Transverse colon (tissue), 4 donors: Measurements from ENCODE around the gene B9D1. TPM values are rescaled to one million over a fixed set of nuclear protein-coding genes. Genes with fewer than 3 reads are reported as not detected.

Experiments used
- DNase-seq: peaks from one replicate; pipeline ENCODE4 v3.0.0-alpha.2; 2019
- H3K27ac ChIP-seq, 4 donors: fragments of 200-600 bp; sonication (generic); 2 replicates each; pipeline ENCODE4 v1.5.1; 2016 to 2018; ENCODE audit warnings: inconsistent platforms in 4 of 4
- H3K27me3 ChIP-seq: fragments of 200-600 bp; sonication (generic); 2 replicates; pipeline ENCODE4 v1.5.1; 2017; ENCODE audit warnings: inconsistent platforms
- H3K36me3 ChIP-seq, 4 donors: fragments of 200-600 bp; sonication (generic); 2 replicates each; pipeline ENCODE4 v1.5.1; 2017 to 2019; ENCODE audit warnings: inconsistent platforms in 4 of 4
- H3K4me1 ChIP-seq, 4 donors: fragments of 200-600 bp; sonication (generic); 2 replicates each; pipeline ENCODE4 v1.5.1; 2017 to 2020; ENCODE audit warnings: inconsistent platforms in 4 of 4
- H3K4me3 ChIP-seq, 4 donors: fragments of 200-600 bp; sonication (generic); 1 replicate in 1 of 4; 2 replicates in 3 of 4; pipeline versions ENCODE4 v1.5.1 to v1.6.1; 2017 to 2019; ENCODE audit warnings: inconsistent platforms in 4 of 4
- H3K9me3 ChIP-seq, 2 donors: fragments of 200-600 bp; sonication (generic); 2 replicates each; pipeline ENCODE4 v1.5.1; 2017 to 2019; ENCODE audit warnings: inconsistent platforms in 2 of 2
- CTCF ChIP-seq, 5 experiments: fragments of 200-600 bp in 3 of 5; fragments of 450-650 bp in 2 of 5; sonication (generic) in 3 of 5; IDR thresholded peaks; 1 replicate in 2 of 5; 2 replicates in 3 of 5; pipeline ENCODE4 v1.5.1; 2016 to 2017; ENCODE audit warnings: antibody characterized with exemption in 5 of 5, inconsistent platforms in 3 of 5, mild to moderate bottlenecking in 2 of 5, moderate library complexity in 1 of 5
- EP300 ChIP-seq: sonication (generic); formaldehyde crosslinking; IDR thresholded peaks from one replicate; pipeline ENCODE4 v1.6.1; 2017; ENCODE audit warnings: antibody characterized with exemption, low read depth
- POLR2A ChIP-seq: fragments of 450-650 bp; IDR thresholded peaks from one replicate; pipeline ENCODE4 v1.6.1; 2016; ENCODE audit warnings: antibody characterized with exemption, mild to moderate bottlenecking, moderate library complexity
- POLR2AphosphoS5 ChIP-seq, 3 donors: sonication (generic); formaldehyde crosslinking; IDR thresholded peaks; one replicate each; pipeline ENCODE4 v1.6.1; 2016; ENCODE audit warnings: antibody characterized with exemption in 3 of 3
- WGBS, 2 donors: methylation state at CpG; one replicate each; pipeline ENCODE4 v1.1.5; 2018; ENCODE audit warnings: low coverage in 1 of 2; 5-methylcytosine and 5-hydroxymethylcytosine counted together
- in situ Hi-C, 4 donors: fragments of 200-750 bp; cut with MboI; loops; one replicate each; pipeline versions ENCODE4 v1.15.0 to v1.15.1; 2017; ENCODE audit warnings: low sequenced_read_pairs in 3 of 4, low pct_ligation_motif_present in 1 of 4, low pct_unique_long_range_greater_than_20kb in 1 of 4
- intact Hi-C: fragments of 100-400 bp; cut with DNase I; formaldehyde crosslinking; loops from one replicate; pipeline ENCODE4 v1.15.1; 2023; ENCODE audit warnings: low total_unique reads
- total RNA-seq, 4 donors: library from RNA; depleted of rRNA; stranded (reverse); fragments of >200 nt; gene quantifications; one replicate each; pipeline ENCODE4 v1.1.0, GENCODE V29; 2016

The B9D1 gene
- total RNA-seq, 4 donors from 2014 or later, result 6.0 to 17.6 (median 9.5) TPM

DNA sequence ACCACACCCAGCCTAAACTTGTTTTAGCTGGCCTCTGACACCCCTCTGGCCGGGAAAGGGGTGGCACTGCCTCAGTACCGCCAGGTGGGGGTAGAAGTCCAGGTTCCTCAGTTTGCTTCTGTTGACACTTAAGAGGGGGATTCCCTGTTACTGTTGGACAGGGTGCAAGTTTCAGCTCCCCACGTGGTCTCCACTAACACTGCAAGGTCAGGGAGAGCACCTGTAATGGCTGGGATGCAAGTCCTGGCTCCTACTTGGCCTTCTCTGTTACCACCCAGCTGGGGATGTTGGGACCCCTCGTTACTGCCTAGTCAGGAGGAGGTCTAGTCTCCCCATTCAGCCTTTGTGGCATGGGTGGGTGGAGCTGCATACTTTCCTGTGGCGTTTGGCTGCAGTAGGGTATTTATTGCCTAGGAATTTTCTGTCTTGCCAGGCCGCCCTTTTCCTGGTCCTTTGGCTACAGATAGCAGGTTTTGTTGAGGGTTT lies 35.1 kb upstream of the B9D1 start:
- in situ Hi-C loops (no loop called here), intact Hi-C loops (no loop called here)
- TF ChIP-seq CTCF (IDR thresholded peaks at IDR 0.05) (peak in 4 of 5 experiments; percentile 30 to 74 (median 42)), EP300 (no peak)
- DNase-seq, result peak; percentile 57
- H3K4me3 ChIP-seq, result no peak overlapping the region
- peak overlapping the region; percentile 78 to 90 (median 84) for H3K27ac ChIP-seq
- peaks cover 27 to 54% (median 36%) of the 10 kb centered on the region in 4 donors for H3K4me1 ChIP-seq
- no peaks in the 10 kb centered on the region for H3K9me3 ChIP-seq
- H3K36me3 ChIP-seq, result no peaks in the 10 kb centered on the region
- WGBS, 2 donors, result 37% methylated on average over 6 of the region's 6 CpGs; no CpG with 5 or more reads in 1 of the 2 donors
- no peaks in the 10 kb centered on the region for H3K27me3 ChIP-seq

DNA sequence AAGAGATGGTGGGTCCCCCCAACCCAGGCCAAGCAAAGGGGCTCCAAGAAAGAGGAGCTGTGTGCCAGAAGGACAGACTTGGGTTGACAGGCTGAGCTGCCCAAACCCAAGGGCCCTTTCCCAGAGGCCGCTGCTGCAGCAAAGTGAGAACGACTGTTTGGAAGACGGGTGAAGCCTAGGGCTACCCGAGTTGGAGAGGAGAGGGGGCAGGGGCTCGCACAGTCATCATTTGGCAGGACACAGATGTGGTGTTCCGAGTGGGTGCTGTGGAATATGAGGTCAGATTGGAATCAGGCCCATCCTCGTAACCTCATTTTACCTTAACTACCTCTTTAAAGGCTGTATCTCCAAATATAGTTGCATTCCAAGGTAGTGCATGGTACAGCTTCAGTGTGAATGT lies 29.8 kb upstream of the B9D1 start:
- 84% methylated on average over 7 of the region's 7 CpGs; no CpG with 5 or more reads in 1 of the 2 donors for WGBS, 2 donors
- no peak for DNase-seq
- peaks cover 16 to 27% (median 18%) of the 10 kb centered on the region in 4 donors for H3K4me1 ChIP-seq
- TF ChIP-seq CTCF (IDR thresholded peaks at IDR 0.05) (no peak), POLR2AphosphoS5 (IDR thresholded peaks at IDR 0.05) (peak in 1 of 3 donors; percentile 33)
- H3K27me3 ChIP-seq, result no peaks in the 10 kb centered on the region
- in situ Hi-C loops (no loop called here), intact Hi-C loops (no loop called here)
- no peaks in the 10 kb centered on the region for H3K9me3 ChIP-seq
- H3K27ac ChIP-seq, result peak overlapping the region in 3 of 4 donors; percentile 24 to 63 (median 29)
- H3K36me3 ChIP-seq, result no peaks in the 10 kb centered on the region
- no peak overlapping the region for H3K4me3 ChIP-seq

DNA sequence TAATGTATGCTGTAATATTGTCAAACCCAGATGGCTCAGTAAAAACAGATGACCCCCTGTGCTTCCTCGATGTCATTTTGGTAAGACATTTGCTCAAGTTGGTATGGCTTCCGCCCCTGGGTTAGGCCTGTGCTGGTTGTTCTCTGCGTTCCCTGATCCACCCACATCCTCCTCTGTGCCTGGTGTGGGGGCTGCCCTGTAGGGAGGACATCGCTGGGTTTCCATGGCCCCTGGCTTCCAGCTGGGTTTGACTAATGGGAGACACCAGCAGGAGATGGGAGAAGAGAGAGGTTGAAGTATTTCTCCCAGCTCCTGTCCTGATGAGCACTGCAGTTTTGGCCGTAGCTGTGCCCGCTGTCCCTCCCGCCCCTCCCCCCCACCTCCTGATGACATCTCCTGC lies 28.9 kb upstream of the B9D1 start:
- no peak for DNase-seq

GRCh38 chr17:19390951-19391350 lies 28.4 kb upstream of the B9D1 start:
- Histone ChIP-seq H3K4me1 (peaks cover 22 to 36% (median 23%) of the 10 kb centered on the region in 4 donors), H3K4me3 (no peak overlapping the region), H3K27me3 (no peaks in the 10 kb centered on the region), H3K9me3 (no peaks in the 10 kb centered on the region), H3K36me3 (no peaks in the 10 kb centered on the region), H3K27ac (no peak overlapping the region)
- in situ Hi-C loops, result no loop called here
- intact Hi-C loops, result no loop called here
- DNase-seq, result no peak
- WGBS, 2 donors, result 95% methylated on average over 2 of the region's 2 CpGs; no CpG with 5 or more reads in 1 of the 2 donors
- TF ChIP-seq POLR2AphosphoS5 (IDR thresholded peaks at IDR 0.05) (no peak), EP300 (no peak), CTCF (IDR thresholded peaks at IDR 0.05) (no peak), POLR2A (no peak)

More for the DNA sequence above, 28.9 kb upstream of the B9D1 start:
- Histone ChIP-seq H3K27ac (no peak overlapping the region), H3K36me3 (no peaks in the 10 kb centered on the region), H3K4me3 (no peak overlapping the region), H3K4me1 (peaks cover 18 to 32% (median 19%) of the 10 kb centered on the region in 4 donors), H3K9me3 (no peaks in the 10 kb centered on the region), H3K27me3 (no peaks in the 10 kb centered on the region)
- WGBS, 2 donors, result 83% methylated on average over 1 to 7 of the region's 7 CpGs
- TF ChIP-seq CTCF (IDR thresholded peaks at IDR 0.05) (no peak), EP300 (no peak), POLR2A (no peak), POLR2AphosphoS5 (IDR thresholded peaks at IDR 0.05) (no peak)
- in situ Hi-C loops, result no loop called here
- intact Hi-C loops, result no loop called here
